ENCODE results near the gene LBH. TPM values are rescaled to one million over a fixed set of nuclear protein-coding genes. Genes with fewer than 3 reads are reported as not detected.
A peak's percentile ranks its signal among the peaks of the same experiment; 100 is the strongest.

Gene LBH
- total RNA-seq, 1 experiment from 2014 or later: 1.1 TPM

GRCh38 chr2:30234180-30234971, 3.0 kb downstream of the LBH start:
- ChIA-PET CTCF (interaction anchor here (0.8 to 2.4 kb wide), 7 partner anchors 10 to 477 kb away, joined by 3 to 6 read pairs (median 3); no protein-coding TSS in a partner anchor), POLR2A (interaction anchor here (0.7 to 1.7 kb wide), 3 partner anchors 9 to 311 kb away, joined by 3 to 4 read pairs (median 3); partner anchors contain the start of gene LCLAT1)
- DNase-seq (ENCODE audit: unreplicated experiment): peak; percentile 84
- peak overlapping the region; percentile 66 for H3K4me3 Mint-ChIP-seq (ENCODE audit: unreplicated experiment)
- H3K4me1 Mint-ChIP-seq (ENCODE audit: insufficient read depth, unreplicated experiment): peaks cover 16% of the 10 kb centered on the region
- no peak for TF ChIP-seq CTCF (IDR thresholded peaks at IDR 0.05; ENCODE audit: unreplicated experiment)
- no peaks in the 10 kb centered on the region for H3K27me3 Mint-ChIP-seq (ENCODE audit: insufficient read depth, unreplicated experiment)
- H3K9me3 Mint-ChIP-seq (ENCODE audit: unreplicated experiment): no peaks in the 10 kb centered on the region
- intact Hi-C loops (cut with micrococcal nuclease): loop anchor here (5.0 to 10.0 kb wide), 2 partner anchors 38 to 210 kb away; partner anchors contain the start of gene LCLAT1
- no peak overlapping the region for H3K27ac Mint-ChIP-seq (ENCODE audit: low read depth, unreplicated experiment)
- no TSS peak for BruUV-seq (replicated peaks)
- peaks cover 6% of the 10 kb centered on the region for H3K36me3 Mint-ChIP-seq (ENCODE audit: insufficient read depth, unreplicated experiment)

GRCh38 chr2:30235008-30235655, 3.8 kb downstream of the LBH start:
- no peak for TF ChIP-seq CTCF (IDR thresholded peaks at IDR 0.05; ENCODE audit: unreplicated experiment)
- no peaks in the 10 kb centered on the region for H3K27me3 Mint-ChIP-seq (ENCODE audit: insufficient read depth, unreplicated experiment)
- H3K4me3 Mint-ChIP-seq (ENCODE audit: unreplicated experiment): no peak overlapping the region
- ChIA-PET POLR2A (interaction anchor here (0.6 kb wide), 1 partner anchor 89 kb away, joined by 3 read pairs; the partner anchor contains the start of gene YPEL5), CTCF (interaction anchor here (0.6 to 2.4 kb wide), 5 partner anchors 10 to 1654 kb away, joined by 3 to 6 read pairs (median 3); no protein-coding TSS in a partner anchor)
- H3K36me3 Mint-ChIP-seq (ENCODE audit: insufficient read depth, unreplicated experiment): peaks cover 6% of the 10 kb centered on the region
- DNase-seq (ENCODE audit: unreplicated experiment): no peak
- intact Hi-C loops (cut with micrococcal nuclease): loop anchor here (10.0 kb wide), 1 partner anchor 210 kb away; the partner anchor contains the start of gene LCLAT1
- no peak overlapping the region for H3K27ac Mint-ChIP-seq (ENCODE audit: low read depth, unreplicated experiment)
- H3K9me3 Mint-ChIP-seq (ENCODE audit: unreplicated experiment): no peaks in the 10 kb centered on the region
- no TSS peak for BruUV-seq (replicated peaks)
- H3K4me1 Mint-ChIP-seq (ENCODE audit: insufficient read depth, unreplicated experiment): peaks cover 18% of the 10 kb centered on the region

- H3K4me3 Mint-ChIP-seq (ENCODE audit: unreplicated experiment): no peak overlapping the region
- ChIA-PET POLR2A (interaction anchor here (0.7 kb wide), 1 partner anchor 286 kb away, joined by 4 read pairs; no protein-coding TSS in a partner anchor), CTCF (interaction anchor here (0.6 to 3.7 kb wide), 7 partner anchors 9 to 1653 kb away, joined by 3 to 18 read pairs (median 3); no protein-coding TSS in a partner anchor)
- H3K27ac Mint-ChIP-seq (ENCODE audit: low read depth, unreplicated experiment): no peak overlapping the region
- H3K36me3 Mint-ChIP-seq (ENCODE audit: insufficient read depth, unreplicated experiment): peaks cover 6% of the 10 kb centered on the region
- intact Hi-C loops (cut with micrococcal nuclease): loop anchor here (10.0 kb wide), 1 partner anchor 209 kb away; the partner anchor contains the start of gene LCLAT1
- peaks cover 18% of the 10 kb centered on the region for H3K4me1 Mint-ChIP-seq (ENCODE audit: insufficient read depth, unreplicated experiment)
- no peak for TF ChIP-seq CTCF (IDR thresholded peaks at IDR 0.05; ENCODE audit: unreplicated experiment)
- no peaks in the 10 kb centered on the region for H3K27me3 Mint-ChIP-seq (ENCODE audit: insufficient read depth, unreplicated experiment)
- BruUV-seq (replicated peaks): no TSS peak
- DNase-seq (ENCODE audit: unreplicated experiment): no peak
- H3K9me3 Mint-ChIP-seq (ENCODE audit: unreplicated experiment): no peaks in the 10 kb centered on the region
Measured at GRCh38 chr2:30235859-30236535, 4.7 kb downstream of the LBH start.
